ENCODE measurements around the gene SFN. TPM values are rescaled to one million over a fixed set of nuclear protein-coding genes. Genes with fewer than 3 reads are reported as not detected.

SFN gene
- total RNA-seq, result 0.16 and 0.25 TPM in 2 replicates

DNA sequence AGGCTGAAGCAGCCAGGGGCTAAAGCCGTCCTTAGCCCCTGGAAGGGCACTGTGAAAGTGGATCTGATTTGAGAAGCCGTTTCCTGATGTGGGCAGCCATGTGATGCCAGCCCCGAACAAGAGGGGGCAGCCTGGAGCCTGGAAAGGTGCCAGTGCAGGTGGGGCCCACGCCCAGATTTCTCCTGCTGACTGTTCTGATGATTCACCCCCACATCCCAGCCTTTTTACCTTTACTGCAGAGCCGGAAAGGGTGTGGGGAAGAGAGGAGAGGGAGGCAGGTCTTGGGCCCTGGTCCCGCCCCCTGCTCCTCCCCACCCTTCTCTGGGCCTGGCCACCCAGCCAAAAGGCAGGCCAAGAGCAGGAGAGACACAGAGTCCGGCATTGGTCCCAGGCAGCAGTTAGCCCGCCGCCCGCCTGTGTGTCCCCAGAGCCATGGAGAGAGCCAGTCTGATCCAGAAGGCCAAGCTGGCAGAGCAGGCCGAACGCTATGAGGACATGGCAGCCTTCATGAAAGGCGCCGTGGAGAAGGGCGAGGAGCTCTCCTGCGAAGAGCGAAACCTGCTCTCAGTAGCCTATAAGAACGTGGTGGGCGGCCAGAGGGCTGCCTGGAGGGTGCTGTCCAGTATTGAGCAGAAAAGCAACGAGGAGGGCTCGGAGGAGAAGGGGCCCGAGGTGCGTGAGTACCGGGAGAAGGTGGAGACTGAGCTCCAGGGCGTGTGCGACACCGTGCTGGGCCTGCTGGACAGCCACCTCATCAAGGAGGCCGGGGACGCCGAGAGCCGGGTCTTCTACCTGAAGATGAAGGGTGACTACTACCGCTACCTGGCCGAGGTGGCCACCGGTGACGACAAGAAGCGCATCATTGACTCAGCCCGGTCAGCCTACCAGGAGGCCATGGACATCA is at the start of gene SFN:
TSS of gene SFN (plus strand) at position 369 of the 904 bp plus-strand sequence. CDS start at position 433, 64 bp downstream.

DNA sequence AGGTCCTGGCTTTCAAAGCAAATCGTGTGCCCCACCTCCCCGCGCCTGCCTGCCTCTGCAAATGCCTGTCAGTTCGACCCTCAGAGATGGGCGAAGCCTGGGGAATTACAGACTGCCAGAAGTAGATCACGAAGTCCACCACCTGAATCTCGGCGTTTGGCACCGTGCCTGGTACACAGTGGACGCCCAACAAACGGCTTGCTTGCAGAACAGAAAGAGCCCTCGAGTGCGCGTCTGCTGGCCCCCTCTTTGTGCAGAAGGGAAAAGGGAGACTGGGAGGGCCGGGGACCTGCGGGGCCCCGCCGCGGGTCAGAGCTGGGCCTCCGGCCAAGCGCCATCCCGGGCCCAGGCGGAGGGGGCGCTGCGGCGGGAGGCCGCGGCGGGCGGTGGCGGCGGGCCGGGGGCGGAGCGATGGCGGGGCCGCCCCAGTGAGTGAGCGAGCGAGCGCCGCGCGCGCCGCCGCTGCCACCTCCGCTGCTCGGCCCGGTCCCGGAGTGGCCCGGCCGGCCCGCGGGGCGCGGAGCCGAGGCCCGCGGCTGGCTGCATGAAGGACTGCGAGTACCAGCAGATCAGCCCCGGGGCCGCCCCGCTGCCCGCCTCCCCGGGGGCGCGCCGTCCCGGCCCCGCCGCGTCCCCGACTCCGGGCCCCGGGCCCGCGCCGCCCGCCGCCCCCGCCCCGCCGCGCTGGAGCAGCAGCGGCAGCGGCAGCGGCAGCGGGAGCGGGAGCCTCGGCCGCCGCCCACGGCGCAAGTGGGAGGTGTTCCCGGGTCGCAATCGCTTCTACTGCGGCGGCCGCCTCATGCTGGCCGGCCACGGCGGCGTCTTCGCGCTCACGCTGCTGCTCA is 36.5 kb upstream of the SFN start, which contains the start of gene ZDHHC18:
TSS of gene ZDHHC18 (plus strand) at position 428 of the 845 bp plus-strand sequence. CDS start at position 545, 117 bp downstream.

DNA sequence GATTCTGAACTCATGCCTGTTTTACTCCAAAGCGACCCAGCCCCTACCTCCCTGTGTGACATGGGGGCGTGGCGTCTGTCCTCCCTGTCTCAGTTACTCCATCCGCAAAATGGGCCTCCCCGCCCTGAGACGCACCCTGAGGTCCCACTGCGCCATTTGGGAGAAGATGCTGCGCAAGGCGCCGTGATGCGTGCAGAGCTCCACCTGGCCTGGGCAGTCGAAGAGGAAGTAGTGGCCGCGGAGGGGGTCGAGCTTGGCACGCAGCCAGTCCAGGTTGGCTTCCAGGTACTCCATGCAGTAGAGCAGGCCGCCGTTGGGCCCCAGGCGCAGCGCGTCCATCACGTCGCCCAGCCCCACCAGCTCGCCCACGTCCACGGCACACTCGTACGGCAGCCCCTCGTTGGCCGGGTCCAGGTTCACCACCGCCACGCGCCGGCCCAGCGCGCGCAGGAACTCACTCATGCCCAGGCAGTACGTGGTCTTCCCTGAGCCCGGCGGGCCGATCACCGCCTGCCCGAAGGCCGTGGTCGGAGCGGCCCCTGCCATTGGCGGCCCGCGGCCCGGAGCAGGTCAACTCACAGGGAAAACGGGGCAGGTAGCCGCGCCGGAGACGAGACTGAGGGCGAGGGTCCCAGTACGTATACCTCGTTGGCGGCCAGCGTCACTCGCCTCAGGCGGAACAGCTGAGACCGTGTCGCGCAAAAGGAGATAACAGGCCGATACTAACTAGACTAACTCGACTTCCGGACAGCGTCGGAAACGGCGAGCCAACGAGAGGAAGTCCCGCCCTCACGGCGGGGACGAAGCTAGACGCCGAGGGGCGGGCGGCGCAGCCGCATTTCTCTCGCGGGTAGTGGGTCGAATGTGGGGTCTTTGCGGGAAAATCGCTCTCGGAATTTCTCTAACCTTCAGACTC is 26.9 kb downstream of the SFN start, which contains the start of gene GPN2:
TSS of gene GPN2 (minus strand) at position 733 of the 916 bp plus-strand sequence. CDS start at position 546, 187 bp downstream.

DNA sequence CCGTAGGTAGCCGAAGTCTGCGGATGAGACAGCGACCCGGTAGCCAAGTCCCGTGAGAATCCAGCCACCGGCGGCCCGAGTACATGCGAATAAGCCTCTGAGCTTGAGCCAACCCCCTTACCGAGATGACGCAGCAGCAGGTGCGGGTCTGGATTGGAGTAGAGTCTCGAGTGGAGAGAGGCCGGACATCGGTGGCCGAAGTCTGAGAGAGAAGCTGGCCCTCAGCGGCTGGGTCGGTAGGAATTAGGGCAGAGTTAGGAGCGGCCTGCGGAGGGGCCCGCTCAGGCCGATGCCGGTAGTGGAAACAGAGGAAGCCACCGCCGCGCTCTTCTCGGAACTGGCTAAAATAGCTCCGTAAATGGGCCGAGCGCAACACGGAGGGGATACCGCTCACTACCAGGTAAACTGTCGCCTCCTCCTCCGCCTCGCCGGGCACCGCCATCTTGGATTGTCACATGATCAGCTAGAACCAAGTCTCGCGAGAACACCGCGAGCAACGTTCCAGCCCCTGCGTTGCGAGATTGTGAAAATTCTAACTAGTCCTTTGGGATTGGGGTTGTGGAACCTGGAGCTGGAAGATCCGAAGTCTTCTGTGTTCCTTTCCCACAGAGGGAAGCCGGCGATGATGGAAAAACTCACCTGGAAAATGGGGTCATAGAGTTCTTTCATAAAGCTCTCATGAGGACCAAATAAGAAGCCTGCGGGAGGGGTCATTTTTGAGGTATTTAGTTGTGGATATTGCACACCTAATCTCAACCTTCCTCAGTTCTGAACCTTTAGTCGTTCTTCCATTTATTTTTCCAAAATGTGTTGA is 37.3 kb downstream of the SFN start, which contains the start of gene GPATCH3:
TSS of gene GPATCH3 (minus strand) at position 467 of the 814 bp plus-strand sequence. CDS start at position 442, 25 bp downstream.

Other genes with a start within 250 kb of the SFN start
- 12.5 and 49.2 TPM in 2 replicates for gene ARID1A, start 167.1 kb upstream of the SFN start, total RNA-seq
- gene PIGV, start 75.2 kb upstream of the SFN start, total RNA-seq, result 5.6 and 5.7 TPM in 2 replicates
- gene ZDHHC18, start 36.5 kb upstream of the SFN start, total RNA-seq, result 3.7 and 11.1 TPM in 2 replicates
- 6.6 and 12.5 TPM in 2 replicates for gene GPN2, start 27.1 kb downstream of the SFN start, total RNA-seq
- 9.1 and 11.4 TPM in 2 replicates for gene GPATCH3, start 37.3 kb downstream of the SFN start, total RNA-seq
- gene NR0B2, start 50.8 kb downstream of the SFN start, total RNA-seq, result not detected in 2 replicates
- gene NUDC, start 58.6 kb downstream of the SFN start, total RNA-seq, result 20.9 and 32.0 TPM in 2 replicates
- not detected in 2 replicates for gene KDF1, start 97.3 kb downstream of the SFN start, total RNA-seq
- 5.2 and 5.8 TPM in 2 replicates for gene TRNP1, start 130.5 kb downstream of the SFN start, total RNA-seq
- gene TENT5B, start 149.7 kb downstream of the SFN start, total RNA-seq, result 0.25 and 0.81 TPM in 2 replicates

Measured in bladder microvascular endothelial cell (primary cell).